Stimulated activated memory B cell treated with anti-CD40 and anti-IgM and Interleukin-4, amounts not matched to agents 10 μg/mL and 1 μg/mL and 100 μg/mL, for 72 hours (primary cell): Measurements from ENCODE around the gene OR10G2.

Source experiments
- ATAC-seq: fragments of 150-1000 bp; cut with Tn5 transposase; 2 replicates; pipeline ENCODE4 v1.10.0; 2021
- H3K27ac Mint-ChIP-seq: one replicate; pipeline ENCODE4 v1.8.0; 2022; ENCODE audit warnings: mild to moderate bottlenecking, mixed read lengths
- H3K27me3 Mint-ChIP-seq: one replicate; pipeline ENCODE4 v1.8.0; 2022; ENCODE audit warnings: mixed read lengths
- H3K36me3 Mint-ChIP-seq: one replicate; pipeline ENCODE4 v1.8.0; 2022; ENCODE audit warnings: mixed read lengths
- H3K4me1 Mint-ChIP-seq: one replicate; pipeline ENCODE4 v1.8.0; 2022; ENCODE audit warnings: mixed read lengths
- H3K4me3 Mint-ChIP-seq: one replicate; pipeline ENCODE4 v1.8.0; 2022; ENCODE audit warnings: mild to moderate bottlenecking, moderate library complexity, mixed read lengths
- H3K9me3 Mint-ChIP-seq: one replicate; pipeline ENCODE4 v1.8.0; 2022; ENCODE audit warnings: mixed read lengths

Gene OR10G2

DNA sequence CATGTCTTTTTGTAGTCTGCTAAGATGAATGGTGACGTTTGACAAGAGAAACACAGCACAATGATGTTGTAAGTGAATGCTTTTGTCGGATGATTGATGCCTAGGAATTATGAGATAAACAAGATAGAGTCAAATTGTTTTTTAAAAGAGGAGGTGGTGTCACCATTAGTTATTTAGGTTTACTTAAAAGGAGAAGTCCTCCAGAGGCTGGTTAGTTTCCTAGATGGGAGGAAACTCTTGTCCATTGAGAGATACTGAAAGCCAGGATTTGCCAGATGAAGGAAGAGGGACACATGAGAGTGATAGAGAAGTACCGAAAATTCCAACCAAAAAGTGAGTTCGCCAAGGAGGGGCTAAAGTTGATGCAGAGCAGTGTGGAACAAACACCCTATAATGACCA, at the start of gene OR10G2:
Gene OR10G2, minus strand, starts transcription at position 101 of the 400 bp plus-strand sequence. Its CDS starts 98 bp downstream, at position 3.
- Mint-ChIP-seq H3K36me3 (no peaks in the 10 kb centered on the region), H3K27me3 (peaks cover 29% of the 10 kb centered on the region), H3K4me3 (no peak within 1 kb of the TSS), H3K9me3 (no peaks in the 10 kb centered on the region), H3K27ac (no peak within 1 kb of the TSS), H3K4me1 (no peaks in the 10 kb centered on the region)
- no peak for ATAC-seq

DNA sequence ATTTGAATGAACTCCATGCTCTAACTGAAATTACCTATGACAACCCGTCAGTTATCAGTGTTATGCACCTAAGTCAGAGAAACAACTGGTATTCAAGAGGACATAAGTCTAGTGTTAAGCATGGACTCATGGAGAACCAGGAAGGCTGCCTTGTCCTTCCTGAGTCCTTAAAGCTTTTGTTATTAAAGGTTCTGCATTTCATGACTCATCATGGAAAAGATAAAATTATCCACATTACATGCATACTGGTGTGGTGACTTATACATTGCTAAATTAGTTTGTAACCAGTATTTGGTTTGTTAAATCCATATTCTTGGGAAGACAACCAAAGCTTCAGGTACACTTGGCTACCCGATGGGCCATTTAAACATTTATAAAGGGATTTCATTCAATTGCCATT, 45.3 kb upstream of the OR10G2 start:
- no peak for ATAC-seq
- Mint-ChIP-seq H3K4me1 (no peaks in the 10 kb centered on the region), H3K4me3 (no peak overlapping the region), H3K9me3 (peaks cover 3% of the 10 kb centered on the region), H3K36me3 (no peaks in the 10 kb centered on the region), H3K27me3 (peaks cover 34% of the 10 kb centered on the region), H3K27ac (no peak overlapping the region)

DNA sequence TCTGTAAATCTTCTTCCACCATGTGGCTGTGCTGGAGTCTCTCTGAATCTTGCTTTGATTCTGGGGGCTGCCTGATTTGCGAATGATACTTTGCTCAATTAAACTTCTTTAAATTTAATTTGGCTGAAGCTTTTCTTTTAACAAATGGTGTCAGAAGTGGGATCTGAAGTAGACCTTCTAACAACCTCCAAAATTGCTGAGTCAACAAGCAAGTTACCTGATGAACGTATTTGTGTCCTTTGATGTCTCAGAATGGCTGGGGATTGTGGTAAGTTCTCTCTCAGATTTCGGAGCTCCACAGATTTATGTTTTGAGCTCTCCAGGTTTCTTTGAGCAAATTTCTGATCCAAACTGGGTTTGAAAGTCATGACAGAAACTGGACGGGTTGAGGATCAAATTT, 40.8 kb upstream of the OR10G2 start:
- H3K36me3 Mint-ChIP-seq = no peaks in the 10 kb centered on the region
- no peak overlapping the region for H3K4me3 Mint-ChIP-seq
- no peaks in the 10 kb centered on the region for H3K4me1 Mint-ChIP-seq
- peaks cover 3% of the 10 kb centered on the region for H3K9me3 Mint-ChIP-seq
- no peak overlapping the region for H3K27ac Mint-ChIP-seq
- peaks cover 19% of the 10 kb centered on the region for H3K27me3 Mint-ChIP-seq
- no peak for ATAC-seq

- no peaks in the 10 kb centered on the region for H3K4me1 Mint-ChIP-seq
- peaks cover 3% of the 10 kb centered on the region for H3K9me3 Mint-ChIP-seq
- H3K4me3 Mint-ChIP-seq = no peak within 1 kb of the TSS
- H3K27ac Mint-ChIP-seq = no peak within 1 kb of the TSS
- peaks cover 24% of the 10 kb centered on the region for H3K27me3 Mint-ChIP-seq
- no peaks in the 10 kb centered on the region for H3K36me3 Mint-ChIP-seq
- ATAC-seq = no peak
Observed at GRCh38 chr14:21673718-21674117, 39.0 kb upstream of the OR10G2 start, which contains the start of gene OR4E1. Gene OR4E1, minus strand, starts transcription at chr14:21673818. Its CDS starts 2,883 bp downstream, at chr14:21670935.

- ATAC-seq = no peak
- no peaks in the 10 kb centered on the region for H3K36me3 Mint-ChIP-seq
- no peak overlapping the region for H3K4me3 Mint-ChIP-seq
- H3K9me3 Mint-ChIP-seq = peaks cover 3% of the 10 kb centered on the region
- peaks cover 8% of the 10 kb centered on the region for H3K27me3 Mint-ChIP-seq
- no peaks in the 10 kb centered on the region for H3K4me1 Mint-ChIP-seq
- no peak overlapping the region for H3K27ac Mint-ChIP-seq
Observed at GRCh38 chr14:21672116-21672515, 37.4 kb upstream of the OR10G2 start.

DNA sequence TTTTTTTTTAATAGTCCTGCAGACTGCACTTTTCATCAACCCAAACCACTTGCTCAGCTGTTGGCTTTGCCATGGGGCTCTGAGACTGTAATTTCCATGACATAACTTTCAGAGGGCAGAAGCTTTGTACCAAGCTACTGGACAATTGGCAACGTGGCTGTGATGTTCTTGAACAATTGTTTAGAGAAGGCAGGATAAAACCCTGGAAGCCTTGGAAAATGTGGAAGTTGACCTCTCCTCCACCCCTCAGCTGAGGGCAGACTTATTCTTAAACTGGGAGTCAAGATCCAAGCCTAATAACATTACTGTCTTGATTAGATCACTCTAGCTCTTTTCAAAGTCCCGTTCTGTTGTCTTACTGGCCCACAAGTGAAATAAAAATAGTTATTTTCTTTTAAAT, 36.6 kb upstream of the OR10G2 start:
- no peak for ATAC-seq
- H3K27me3 Mint-ChIP-seq = peaks cover 7% of the 10 kb centered on the region
- no peaks in the 10 kb centered on the region for H3K36me3 Mint-ChIP-seq
- no peak overlapping the region for H3K4me3 Mint-ChIP-seq
- no peak overlapping the region for H3K27ac Mint-ChIP-seq
- H3K9me3 Mint-ChIP-seq = peaks cover 3% of the 10 kb centered on the region
- no peaks in the 10 kb centered on the region for H3K4me1 Mint-ChIP-seq

GRCh38 chr14:21669284-21669683, 34.5 kb upstream of the OR10G2 start:
- ATAC-seq = no peak
- Mint-ChIP-seq H3K9me3 (peaks cover 2% of the 10 kb centered on the region), H3K27ac (no peak overlapping the region), H3K36me3 (no peaks in the 10 kb centered on the region), H3K27me3 (peaks cover 7% of the 10 kb centered on the region), H3K4me1 (no peaks in the 10 kb centered on the region), H3K4me3 (no peak overlapping the region)

DNA sequence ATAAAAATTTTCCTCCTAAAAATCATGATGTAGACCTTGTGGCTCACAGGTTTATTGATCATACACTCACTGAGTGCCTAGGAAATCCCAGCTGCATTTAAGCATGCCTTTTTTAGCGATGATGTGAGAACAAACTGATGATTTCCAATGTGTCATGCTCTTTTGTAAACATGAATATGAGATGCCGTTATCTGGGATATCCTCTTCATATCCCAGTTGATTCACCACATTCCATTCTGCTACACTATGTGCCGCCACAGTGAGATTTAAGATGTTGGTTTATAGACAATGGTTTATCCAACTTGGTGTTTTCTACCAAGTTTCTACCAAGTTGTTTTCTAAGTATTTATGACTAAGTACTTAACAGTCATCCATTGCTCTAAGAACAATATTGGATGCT, 33.6 kb upstream of the OR10G2 start:
- no peak overlapping the region for H3K27ac Mint-ChIP-seq
- peaks cover 4% of the 10 kb centered on the region for H3K9me3 Mint-ChIP-seq
- H3K36me3 Mint-ChIP-seq = no peaks in the 10 kb centered on the region
- H3K27me3 Mint-ChIP-seq = peaks cover 7% of the 10 kb centered on the region
- H3K4me3 Mint-ChIP-seq = no peak overlapping the region
- H3K4me1 Mint-ChIP-seq = no peaks in the 10 kb centered on the region
- ATAC-seq = no peak

DNA sequence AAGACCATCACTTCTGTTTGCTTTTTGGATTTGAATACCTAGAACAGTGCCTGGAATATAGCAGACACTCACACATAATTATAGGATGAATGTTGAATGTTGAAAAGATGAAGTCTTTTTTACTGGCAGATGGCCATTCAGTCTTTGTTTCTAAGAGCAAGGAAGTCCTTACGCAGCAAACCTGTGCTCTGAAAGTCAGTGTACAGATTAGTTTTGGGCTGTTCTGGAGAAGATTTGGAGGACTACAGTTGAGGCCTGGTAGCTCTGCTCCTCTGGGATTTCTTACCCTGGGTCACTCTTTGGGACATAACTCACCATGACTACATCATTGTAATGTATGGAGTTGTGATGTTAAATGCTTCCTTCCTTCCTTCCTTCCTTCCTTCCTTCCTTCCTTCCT, 22.2 kb upstream of the OR10G2 start:
- no peak overlapping the region for H3K27ac Mint-ChIP-seq
- no peak overlapping the region for H3K4me3 Mint-ChIP-seq
- H3K36me3 Mint-ChIP-seq = no peaks in the 10 kb centered on the region
- peaks cover 5% of the 10 kb centered on the region for H3K9me3 Mint-ChIP-seq
- peaks cover 11% of the 10 kb centered on the region for H3K27me3 Mint-ChIP-seq
- no peak for ATAC-seq
- no peaks in the 10 kb centered on the region for H3K4me1 Mint-ChIP-seq

GRCh38 chr14:21654215-21654614, 19.5 kb upstream of the OR10G2 start:
- Mint-ChIP-seq H3K4me3 (no peak overlapping the region), H3K9me3 (peaks cover 5% of the 10 kb centered on the region), H3K27me3 (no peaks in the 10 kb centered on the region), H3K36me3 (no peaks in the 10 kb centered on the region), H3K27ac (no peak overlapping the region), H3K4me1 (no peaks in the 10 kb centered on the region)
- no peak for ATAC-seq

GRCh38 chr14:21653331-21653885, 18.7 kb upstream of the OR10G2 start, which contains the start of gene OR4E2:
Gene OR4E2, plus strand, starts transcription at chr14:21653835. Its CDS starts 11,248 bp downstream, at chr14:21665083.
- H3K27ac Mint-ChIP-seq = no peak within 1 kb of the TSS
- ATAC-seq = no peak
- no peaks in the 10 kb centered on the region for H3K4me1 Mint-ChIP-seq
- no peak within 1 kb of the TSS for H3K4me3 Mint-ChIP-seq
- no peaks in the 10 kb centered on the region for H3K27me3 Mint-ChIP-seq
- H3K9me3 Mint-ChIP-seq = peaks cover 5% of the 10 kb centered on the region
- no peaks in the 10 kb centered on the region for H3K36me3 Mint-ChIP-seq

GRCh38 chr14:21652209-21652808, 17.6 kb upstream of the OR10G2 start:
- Mint-ChIP-seq H3K9me3 (peaks cover 2% of the 10 kb centered on the region), H3K27me3 (no peaks in the 10 kb centered on the region), H3K36me3 (no peaks in the 10 kb centered on the region), H3K4me3 (no peak overlapping the region), H3K27ac (no peak overlapping the region), H3K4me1 (no peaks in the 10 kb centered on the region)
- no peak for ATAC-seq

GRCh38 chr14:21647380-21647779, 12.6 kb upstream of the OR10G2 start:
- Mint-ChIP-seq H3K27ac (no peak overlapping the region), H3K9me3 (no peaks in the 10 kb centered on the region), H3K4me3 (no peak overlapping the region), H3K27me3 (peaks cover 9% of the 10 kb centered on the region), H3K36me3 (no peaks in the 10 kb centered on the region), H3K4me1 (no peaks in the 10 kb centered on the region)
- ATAC-seq = no peak

GRCh38 chr14:21643407-21643806, 8.7 kb upstream of the OR10G2 start:
- peaks cover 8% of the 10 kb centered on the region for H3K4me1 Mint-ChIP-seq
- H3K9me3 Mint-ChIP-seq = no peaks in the 10 kb centered on the region
- H3K4me3 Mint-ChIP-seq = no peak overlapping the region
- no peak overlapping the region for H3K27ac Mint-ChIP-seq
- H3K36me3 Mint-ChIP-seq = no peaks in the 10 kb centered on the region
- H3K27me3 Mint-ChIP-seq = peaks cover 9% of the 10 kb centered on the region
- ATAC-seq = no peak

DNA sequence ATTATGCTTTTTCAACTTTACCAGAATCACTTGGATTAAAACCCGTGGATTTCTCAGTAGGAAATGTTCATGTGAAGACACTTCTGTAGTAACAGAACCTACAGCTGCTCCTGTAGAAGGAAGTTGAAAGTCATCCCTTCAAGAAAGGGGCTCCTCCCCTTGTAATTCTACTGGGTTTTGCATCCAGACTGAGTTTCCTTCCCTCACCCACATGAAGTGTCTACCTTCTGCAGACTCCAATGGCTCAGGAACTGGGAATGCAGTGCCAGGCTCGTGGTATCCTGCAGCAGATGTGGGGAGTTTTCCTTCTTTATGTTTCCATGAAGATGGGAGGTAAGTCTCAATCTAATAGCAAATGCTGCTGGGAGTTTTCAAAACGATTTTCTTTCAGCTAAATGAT, 7.9 kb upstream of the OR10G2 start:
- no peak overlapping the region for H3K4me3 Mint-ChIP-seq
- no peaks in the 10 kb centered on the region for H3K36me3 Mint-ChIP-seq
- H3K27ac Mint-ChIP-seq = no peak overlapping the region
- no peak for ATAC-seq
- peaks cover 9% of the 10 kb centered on the region for H3K27me3 Mint-ChIP-seq
- no peaks in the 10 kb centered on the region for H3K9me3 Mint-ChIP-seq
- H3K4me1 Mint-ChIP-seq = peaks cover 8% of the 10 kb centered on the region

GRCh38 chr14:21631084-21631483, 3.7 kb downstream of the OR10G2 start:
- Mint-ChIP-seq H3K27me3 (peaks cover 29% of the 10 kb centered on the region), H3K4me3 (no peak overlapping the region), H3K4me1 (no peaks in the 10 kb centered on the region), H3K27ac (no peak overlapping the region), H3K36me3 (no peaks in the 10 kb centered on the region), H3K9me3 (no peaks in the 10 kb centered on the region)
- no peak for ATAC-seq
